Astrocyte of the spinal cord (primary cell): Measurements from ENCODE around the gene MOSMO.
"Not testable (repeated sequence)": the region's sequence is repeated elsewhere in the genome, so short reads cannot be mapped to it uniquely, and the experiment has no call there.

Experiments
- DNase-seq: peaks from one replicate; pipeline ENCODE4 v3.0.0; 2011; ENCODE audit warnings: low read depth, low spot score
- H3K4me3 ChIP-seq: 2 replicates; pipeline ENCODE4 v1.5.1; 2011; ENCODE audit warnings: low read depth, mild to moderate bottlenecking, low read length, moderate library complexity
- in situ Hi-C: cut with HindIII; loops from 2 replicates; pipeline ENCODE4 v1.10.0; 2017; ENCODE audit warnings: low sequenced_read_pairs
- TF ChIP-seq, protein P1 (sequence below): IDR thresholded peaks from 2 replicates; pipeline ENCODE4 v1.5.1; 2012; ENCODE audit warnings: low read depth, mild to moderate bottlenecking, low read length, inconsistent platforms

The MOSMO gene

DNA sequence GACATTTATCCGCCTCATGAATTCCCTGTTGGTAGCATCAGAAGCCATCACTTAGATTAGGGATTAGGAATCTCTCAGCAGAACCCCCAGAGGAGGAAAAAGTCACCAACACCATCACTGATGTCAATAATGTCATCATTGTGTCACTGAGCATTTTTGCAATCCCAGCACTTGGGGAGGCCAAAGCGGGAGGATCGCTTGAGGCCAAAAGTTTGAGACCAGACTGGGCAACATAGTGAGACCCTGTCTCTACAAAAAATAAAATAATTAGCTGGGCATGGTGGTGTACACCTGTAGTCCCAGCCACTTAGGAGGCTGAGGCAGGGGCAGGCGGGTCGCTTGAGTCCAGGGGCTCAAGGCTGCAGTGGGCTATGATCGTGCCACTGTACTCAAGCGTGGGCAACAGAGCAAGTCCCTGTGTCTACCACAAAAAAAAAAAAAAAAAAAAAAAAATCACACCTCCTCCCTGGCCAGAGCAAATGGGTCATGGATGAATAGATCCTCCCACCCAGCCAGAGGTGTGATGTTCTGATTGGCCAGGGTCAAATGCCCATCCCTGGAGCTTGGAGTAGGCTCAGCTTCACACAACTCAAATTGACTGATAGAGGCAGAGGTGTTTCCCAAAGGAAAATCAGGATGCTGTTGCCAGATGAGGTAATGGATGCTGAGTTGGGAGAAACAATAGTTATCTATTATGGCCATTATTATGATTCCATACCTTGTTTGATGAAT, 116.0 kb downstream of the MOSMO start:
- TF ChIP-seq, protein P1, sequence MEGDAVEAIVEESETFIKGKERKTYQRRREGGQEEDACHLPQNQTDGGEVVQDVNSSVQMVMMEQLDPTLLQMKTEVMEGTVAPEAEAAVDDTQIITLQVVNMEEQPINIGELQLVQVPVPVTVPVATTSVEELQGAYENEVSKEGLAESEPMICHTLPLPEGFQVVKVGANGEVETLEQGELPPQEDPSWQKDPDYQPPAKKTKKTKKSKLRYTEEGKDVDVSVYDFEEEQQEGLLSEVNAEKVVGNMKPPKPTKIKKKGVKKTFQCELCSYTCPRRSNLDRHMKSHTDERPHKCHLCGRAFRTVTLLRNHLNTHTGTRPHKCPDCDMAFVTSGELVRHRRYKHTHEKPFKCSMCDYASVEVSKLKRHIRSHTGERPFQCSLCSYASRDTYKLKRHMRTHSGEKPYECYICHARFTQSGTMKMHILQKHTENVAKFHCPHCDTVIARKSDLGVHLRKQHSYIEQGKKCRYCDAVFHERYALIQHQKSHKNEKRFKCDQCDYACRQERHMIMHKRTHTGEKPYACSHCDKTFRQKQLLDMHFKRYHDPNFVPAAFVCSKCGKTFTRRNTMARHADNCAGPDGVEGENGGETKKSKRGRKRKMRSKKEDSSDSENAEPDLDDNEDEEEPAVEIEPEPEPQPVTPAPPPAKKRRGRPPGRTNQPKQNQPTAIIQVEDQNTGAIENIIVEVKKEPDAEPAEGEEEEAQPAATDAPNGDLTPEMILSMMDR: no peak
- DNase-seq: no peak
- no peak overlapping the region for H3K4me3 ChIP-seq
- in situ Hi-C loops: no loop called here

DNA sequence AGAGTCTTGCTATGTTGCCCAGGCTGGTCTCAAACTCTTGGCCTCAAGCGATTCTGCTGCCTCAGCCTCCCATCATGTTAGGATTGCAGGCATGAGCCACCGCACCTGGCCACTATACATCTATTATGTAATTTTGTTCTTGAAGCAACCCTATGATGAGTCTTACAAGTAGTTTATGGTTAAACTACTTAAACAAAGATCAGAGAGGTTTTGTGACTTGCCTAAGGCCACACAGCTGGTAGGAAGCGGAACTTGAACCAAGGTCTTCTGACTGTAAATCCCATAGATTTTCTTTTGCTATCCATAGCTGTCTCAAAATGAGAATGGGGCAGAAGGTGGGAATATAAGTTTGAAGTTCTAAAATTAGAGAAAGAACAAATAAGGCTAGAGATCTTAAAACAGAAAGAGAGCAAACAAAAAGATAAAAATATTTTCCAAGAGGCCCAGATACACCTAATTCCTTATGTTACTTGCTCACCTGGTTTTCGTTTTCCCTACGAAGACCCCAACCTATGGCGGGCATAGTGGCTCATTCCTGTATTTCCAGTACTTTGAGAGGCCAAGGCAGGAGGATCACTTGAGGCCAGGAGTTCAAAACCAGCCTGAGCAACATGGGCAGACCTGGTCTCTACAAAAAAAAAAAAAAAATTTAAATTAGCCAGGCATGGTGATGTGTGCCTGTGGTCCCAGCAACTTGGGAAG, 116.8 kb downstream of the MOSMO start:
- DNase-seq: no peak
- in situ Hi-C loops: no loop called here
- no peak overlapping the region for H3K4me3 ChIP-seq
- TF ChIP-seq, protein P1: no peak

DNA sequence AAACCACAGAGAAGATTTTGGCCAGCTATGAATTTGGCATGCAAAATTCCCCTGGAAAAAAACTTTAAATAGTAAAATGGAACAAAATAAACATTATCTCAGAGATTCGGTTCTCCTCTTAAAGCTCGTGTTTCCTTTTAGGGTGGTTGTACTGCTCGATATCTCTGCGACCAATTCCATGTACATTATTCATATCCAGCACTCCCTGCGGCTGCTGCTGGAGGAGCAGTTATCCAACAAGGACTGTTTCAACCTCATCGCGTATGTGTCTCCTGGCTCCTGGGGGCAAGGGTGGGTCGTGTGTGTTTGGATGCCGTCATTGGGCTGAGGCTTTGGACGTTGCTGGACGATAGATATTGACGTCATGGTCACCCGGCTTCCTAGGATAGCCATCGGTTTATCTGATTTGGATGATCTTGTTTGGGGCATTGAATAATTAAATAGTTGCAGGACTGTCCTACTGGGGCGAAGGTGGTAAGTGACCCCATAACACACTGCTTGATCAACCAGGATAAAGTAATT, 118.2 kb downstream of the MOSMO start:
- in situ Hi-C loops: no loop called here
- DNase-seq: no peak
- TF ChIP-seq, protein P1: no peak
- no peak overlapping the region for H3K4me3 ChIP-seq

DNA sequence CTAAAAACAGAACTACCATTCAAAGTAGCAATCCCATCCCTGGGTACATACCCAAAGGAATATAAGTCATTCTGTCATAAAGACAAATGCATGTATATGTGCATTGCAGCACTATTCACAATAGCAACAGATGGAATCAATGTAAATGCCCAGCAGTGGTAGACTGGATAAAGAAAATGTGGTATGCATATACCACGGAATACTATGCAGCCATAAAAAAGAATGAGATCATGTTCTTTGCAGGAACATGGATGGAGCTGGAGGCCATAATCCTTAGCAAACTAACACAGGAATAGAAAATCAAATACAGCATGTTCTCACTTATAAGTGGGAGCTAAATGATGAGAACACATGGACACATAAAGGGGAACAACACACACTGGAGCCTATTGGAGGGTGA, 120.6 kb downstream of the MOSMO start:
- DNase-seq, in situ Hi-C loops, H3K4me3 ChIP-seq: not testable (repeated sequence)

DNA sequence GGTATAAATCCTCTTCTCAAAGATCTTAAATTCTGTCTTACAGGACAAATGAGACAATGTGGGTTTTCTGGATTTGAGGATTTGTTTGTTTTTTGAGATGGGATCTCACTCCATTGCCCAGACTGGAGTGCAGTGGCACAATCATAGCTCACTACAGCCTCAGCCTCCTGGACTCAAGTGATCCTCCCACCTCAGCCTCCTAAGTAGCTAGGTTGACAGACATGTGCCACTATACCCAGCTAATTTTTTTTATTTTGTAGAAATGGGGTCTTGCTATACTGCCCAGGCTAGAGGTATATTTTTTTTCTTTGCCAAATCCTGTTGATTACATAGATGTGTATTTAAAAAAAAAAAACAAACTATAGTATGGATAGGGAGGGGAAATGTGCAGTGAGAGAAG, 122.6 kb downstream of the MOSMO start:
- H3K4me3 ChIP-seq: no peak overlapping the region
- TF ChIP-seq, protein P1: no peak
- in situ Hi-C loops: no loop called here
- DNase-seq: no peak

DNA sequence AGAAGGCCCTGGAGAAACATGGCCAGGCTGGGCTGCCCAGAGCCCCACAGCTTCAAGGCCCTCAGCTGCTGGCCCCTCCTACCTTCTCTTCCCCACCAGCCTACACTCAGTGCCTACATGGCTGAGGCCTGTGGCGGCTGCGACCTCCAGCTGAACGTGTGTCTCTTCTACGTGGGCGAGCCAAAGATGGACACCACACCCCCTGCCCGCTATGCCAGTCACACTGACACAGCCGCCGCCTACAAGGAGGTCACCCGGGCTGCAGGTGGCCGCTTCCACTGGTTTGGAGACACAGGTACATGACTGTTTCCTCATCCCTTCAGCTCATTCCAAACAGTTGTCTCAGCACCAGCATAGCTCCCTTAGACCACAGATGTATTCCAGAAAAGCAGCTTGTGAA, 124.9 kb downstream of the MOSMO start:
- TF ChIP-seq, protein P1: no peak
- DNase-seq: no peak
- no peak overlapping the region for H3K4me3 ChIP-seq
- in situ Hi-C loops: no loop called here
